ENCODE measurements around the gene SVEP1. TPM values are rescaled to one million over a fixed set of nuclear protein-coding genes. Genes with fewer than 3 reads are reported as not detected.

Gene SVEP1
- polyA plus RNA-seq, 1 of the 3 experiments (the other 2 are of a cell fraction): 0.10 TPM

- no peak for TF ChIP-seq FOXM1 (IDR thresholded peaks at IDR 0.05; ENCODE audit: low read depth)
- TF ChIP-seq RFX5 (IDR thresholded peaks at IDR 0.05; ENCODE audit: low read length): no peak
- TF ChIP-seq EZH2phosphoT487 (IDR thresholded peaks at IDR 0.05; ENCODE audit: borderline replicate concordance, low read depth): no peak
- no peak for TF ChIP-seq POLR2AphosphoS5 (IDR thresholded peaks at IDR 0.05; ENCODE audit: low read depth, low read length)
- POLR2A ChIA-PET: no interaction called here
These were observed 40.3 kb upstream of the SVEP1 start for GRCh38 chr9:110619831-110620230.

GRCh38 chr9:110615498-110615897, 36.0 kb upstream of the SVEP1 start:
- Histone ChIP-seq H4K20me1 (ENCODE audit: insufficient read depth) (no peaks in the 10 kb centered on the region), H2AFZ (ENCODE audit: low read depth) (no peak overlapping the region), H3K4me2 (no peak overlapping the region), H3K4me3 (ENCODE audit: low read depth in 2 of 2, low read length in 1 of 2) (no peak overlapping the region), H3K27me3 (ENCODE audit: insufficient read depth) (no peaks in the 10 kb centered on the region), H3K9ac (no peak overlapping the region), H3K4me1 (ENCODE audit: control insufficient read depth in 1 of 2, insufficient read depth in 2 of 2, low read depth in 1 of 2, low read length in 1 of 2) (no peaks in the 10 kb centered on the region), H3F3A (replicated peaks; ENCODE audit: insufficient read depth) (no peaks in the 10 kb centered on the region), H3K9me3 (no peaks in the 10 kb centered on the region), H3K9me2 (no peaks in the 10 kb centered on the region), H3K36me3 (replicated peaks in 1 of 2; ENCODE audit: control insufficient read depth in 1 of 2, insufficient read depth in 2 of 2, low read length in 1 of 2) (no peaks in the 10 kb centered on the region), H3K79me2 (ENCODE audit: insufficient read depth) (no peaks in the 10 kb centered on the region), H3K27ac (ENCODE audit: low read depth in 2 of 2, low read length in 1 of 2) (no peak overlapping the region)
- POLR2A ChIA-PET: no interaction called here
- CTCF ChIA-PET: interaction anchor here (0.9 to 1.5 kb wide), 2 partner anchors 188 to 432 kb away, joined by 3 to 4 read pairs; no protein-coding TSS in a partner anchor
- no peak for TF ChIP-seq FOXM1 (IDR thresholded peaks at IDR 0.05; ENCODE audit: low read depth)
- no peak for TF ChIP-seq REST (IDR thresholded peaks at IDR 0.05; ENCODE audit: low read depth, low read length)
- TF ChIP-seq RFX5 (IDR thresholded peaks at IDR 0.05; ENCODE audit: low read length): no peak
- TF ChIP-seq NFIC (IDR thresholded peaks at IDR 0.05; ENCODE audit: borderline replicate concordance): no peak
- TF ChIP-seq SIN3A (IDR thresholded peaks at IDR 0.05; ENCODE audit: borderline replicate concordance, low read depth, low read length): no peak
- TF ChIP-seq, protein P1, sequence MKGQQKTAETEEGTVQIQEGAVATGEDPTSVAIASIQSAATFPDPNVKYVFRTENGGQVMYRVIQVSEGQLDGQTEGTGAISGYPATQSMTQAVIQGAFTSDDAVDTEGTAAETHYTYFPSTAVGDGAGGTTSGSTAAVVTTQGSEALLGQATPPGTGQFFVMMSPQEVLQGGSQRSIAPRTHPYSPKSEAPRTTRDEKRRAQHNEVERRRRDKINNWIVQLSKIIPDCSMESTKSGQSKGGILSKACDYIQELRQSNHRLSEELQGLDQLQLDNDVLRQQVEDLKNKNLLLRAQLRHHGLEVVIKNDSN (IDR thresholded peaks at IDR 0.05; ENCODE audit: borderline replicate concordance, low read depth): no peak
- TF ChIP-seq, protein P2, sequence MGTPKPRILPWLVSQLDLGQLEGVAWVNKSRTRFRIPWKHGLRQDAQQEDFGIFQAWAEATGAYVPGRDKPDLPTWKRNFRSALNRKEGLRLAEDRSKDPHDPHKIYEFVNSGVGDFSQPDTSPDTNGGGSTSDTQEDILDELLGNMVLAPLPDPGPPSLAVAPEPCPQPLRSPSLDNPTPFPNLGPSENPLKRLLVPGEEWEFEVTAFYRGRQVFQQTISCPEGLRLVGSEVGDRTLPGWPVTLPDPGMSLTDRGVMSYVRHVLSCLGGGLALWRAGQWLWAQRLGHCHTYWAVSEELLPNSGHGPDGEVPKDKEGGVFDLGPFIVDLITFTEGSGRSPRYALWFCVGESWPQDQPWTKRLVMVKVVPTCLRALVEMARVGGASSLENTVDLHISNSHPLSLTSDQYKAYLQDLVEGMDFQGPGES (IDR thresholded peaks at IDR 0.05; ENCODE audit: low read depth, low read length): no peak
- no peak for TF ChIP-seq RCOR1 (IDR thresholded peaks at IDR 0.05; ENCODE audit: low read length)
- no peak for TF ChIP-seq JUND (IDR thresholded peaks at IDR 0.05)
- TF ChIP-seq FOSL2 (IDR thresholded peaks at IDR 0.05; ENCODE audit: borderline replicate concordance, low read depth): no peak
- no peak for TF ChIP-seq EP300 (IDR thresholded peaks at IDR 0.05; ENCODE audit: borderline replicate concordance in 1 of 2, low read depth in 1 of 2, low read length in 1 of 2)
- TF ChIP-seq, protein P3, sequence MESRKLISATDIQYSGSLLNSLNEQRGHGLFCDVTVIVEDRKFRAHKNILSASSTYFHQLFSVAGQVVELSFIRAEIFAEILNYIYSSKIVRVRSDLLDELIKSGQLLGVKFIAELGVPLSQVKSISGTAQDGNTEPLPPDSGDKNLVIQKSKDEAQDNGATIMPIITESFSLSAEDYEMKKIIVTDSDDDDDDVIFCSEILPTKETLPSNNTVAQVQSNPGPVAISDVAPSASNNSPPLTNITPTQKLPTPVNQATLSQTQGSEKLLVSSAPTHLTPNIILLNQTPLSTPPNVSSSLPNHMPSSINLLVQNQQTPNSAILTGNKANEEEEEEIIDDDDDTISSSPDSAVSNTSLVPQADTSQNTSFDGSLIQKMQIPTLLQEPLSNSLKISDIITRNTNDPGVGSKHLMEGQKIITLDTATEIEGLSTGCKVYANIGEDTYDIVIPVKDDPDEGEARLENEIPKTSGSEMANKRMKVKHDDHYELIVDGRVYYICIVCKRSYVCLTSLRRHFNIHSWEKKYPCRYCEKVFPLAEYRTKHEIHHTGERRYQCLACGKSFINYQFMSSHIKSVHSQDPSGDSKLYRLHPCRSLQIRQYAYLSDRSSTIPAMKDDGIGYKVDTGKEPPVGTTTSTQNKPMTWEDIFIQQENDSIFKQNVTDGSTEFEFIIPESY (IDR thresholded peaks at IDR 0.05; ENCODE audit: borderline replicate concordance, low read depth): no peak
- no peak for TF ChIP-seq TCF12 (IDR thresholded peaks at IDR 0.05)
- no peak for TF ChIP-seq RAD21 (IDR thresholded peaks at IDR 0.05; ENCODE audit: low read length)
- no peak for TF ChIP-seq TEAD4 (IDR thresholded peaks at IDR 0.05; ENCODE audit: borderline replicate concordance, insufficient read depth)
- no peak for TF ChIP-seq SMC3 (IDR thresholded peaks at IDR 0.05; ENCODE audit: low read depth, low read length)
- no peak for TF ChIP-seq MEF2A (IDR thresholded peaks at IDR 0.05; ENCODE audit: borderline replicate concordance, low read depth)
- no peak for TF ChIP-seq TAF1 (IDR thresholded peaks at IDR 0.05; ENCODE audit: borderline replicate concordance, low read depth, low read length)
- TF ChIP-seq, protein P4, sequence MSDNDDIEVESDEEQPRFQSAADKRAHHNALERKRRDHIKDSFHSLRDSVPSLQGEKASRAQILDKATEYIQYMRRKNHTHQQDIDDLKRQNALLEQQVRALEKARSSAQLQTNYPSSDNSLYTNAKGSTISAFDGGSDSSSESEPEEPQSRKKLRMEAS (IDR thresholded peaks at IDR 0.05; ENCODE audit: low read depth): no peak
- no peak for DNase-seq
- WGBS (ENCODE audit: low lambda C conversion rate): 66% methylated on average over 4 of the region's 4 CpGs

More at GRCh38 chr9:110619831-110620230, 40.3 kb upstream of the SVEP1 start:
- CTCF ChIA-PET: interaction anchor here (0.9 to 2.3 kb wide), 4 partner anchors 10 to 679 kb away, joined by 3 to 12 read pairs (median 8); no protein-coding TSS in a partner anchor
- DNase-seq: no peak
- Histone ChIP-seq H3K27ac (ENCODE audit: low read depth in 2 of 2, low read length in 1 of 2) (no peak overlapping the region), H3F3A (replicated peaks; ENCODE audit: insufficient read depth) (no peaks in the 10 kb centered on the region), H3K9ac (no peak overlapping the region), H3K4me2 (no peak overlapping the region), H3K36me3 (replicated peaks in 1 of 2; ENCODE audit: control insufficient read depth in 1 of 2, insufficient read depth in 2 of 2, low read length in 1 of 2) (no peaks in the 10 kb centered on the region), H3K9me2 (no peaks in the 10 kb centered on the region), H3K79me2 (ENCODE audit: insufficient read depth) (no peaks in the 10 kb centered on the region), H3K9me3 (no peaks in the 10 kb centered on the region), H3K4me3 (ENCODE audit: low read depth in 2 of 2, low read length in 1 of 2) (no peak overlapping the region), H2AFZ (ENCODE audit: low read depth) (no peak overlapping the region), H3K4me1 (ENCODE audit: control insufficient read depth in 1 of 2, insufficient read depth in 2 of 2, low read depth in 1 of 2, low read length in 1 of 2) (no peaks in the 10 kb centered on the region), H4K20me1 (ENCODE audit: insufficient read depth) (no peaks in the 10 kb centered on the region), H3K27me3 (ENCODE audit: insufficient read depth) (no peaks in the 10 kb centered on the region)

Data from SK-N-SH (cell line).